Measurements from ENCODE around the gene YJEFN3.

- TF ChIP-seq CTCF (IDR thresholded peaks at IDR 0.05) (no peak), POLR2A (IDR thresholded peaks at IDR 0.05) (no peak), POLR2AphosphoS5 (IDR thresholded peaks at IDR 0.05) (no peak)
Observed at GRCh38 chr19:19563348-19563848, 34.7 kb downstream of the YJEFN3 start.

Measured in prostate gland (tissue), 2 donors.